Suprapubic skin (tissue), 4 donors: ENCODE data around the gene INPP5A. TPM values are rescaled to one million over a fixed set of nuclear protein-coding genes. Genes with fewer than 3 reads are reported as not detected.

Experiments
- DNase-seq, 2 donors: peaks; one replicate each; pipeline ENCODE4 v3.0.0-alpha.2; 2019; ENCODE audit warnings: low spot score in 2 of 2
- H3K27ac ChIP-seq: fragments of 200-600 bp; sonication (generic); one replicate; pipeline ENCODE4 v1.5.1; 2019
- H3K27me3 ChIP-seq: fragments of 200-600 bp; sonication (generic); one replicate; pipeline ENCODE4 v1.5.1; 2019
- H3K36me3 ChIP-seq: fragments of 200-600 bp; sonication (generic); one replicate; pipeline ENCODE4 v1.5.1; 2019
- H3K4me1 ChIP-seq: fragments of 200-600 bp; sonication (generic); one replicate; pipeline ENCODE4 v1.5.1; 2019
- H3K4me3 ChIP-seq: fragments of 200-600 bp; sonication (generic); one replicate; pipeline ENCODE4 v1.5.1; 2019; ENCODE audit warnings: mild to moderate bottlenecking
- H3K9me3 ChIP-seq: fragments of 200-600 bp; sonication (generic); one replicate; pipeline ENCODE4 v1.5.1; 2019
- EP300 ChIP-seq: sonication (generic); formaldehyde crosslinking; IDR thresholded peaks from one replicate; pipeline ENCODE4 v1.6.1; 2017; ENCODE audit warnings: antibody characterized with exemption
- POLR2A ChIP-seq, 2 donors: fragments of 450-650 bp; IDR thresholded peaks; one replicate each; pipeline ENCODE4 v1.6.1; 2017; ENCODE audit warnings: antibody characterized with exemption in 2 of 2, mild to moderate bottlenecking in 2 of 2, moderate library complexity in 2 of 2
- POLR2AphosphoS5 ChIP-seq, 3 donors: sonication (generic); formaldehyde crosslinking; IDR thresholded peaks; one replicate each; pipeline ENCODE4 v1.6.1; 2017; ENCODE audit warnings: antibody characterized with exemption in 3 of 3
- WGBS: methylation state at CpG from one replicate; pipeline ENCODE4 v1.1.5; 2018; 5-methylcytosine and 5-hydroxymethylcytosine counted together
- total RNA-seq, 4 donors: library from RNA; depleted of rRNA; stranded (reverse); fragments of >200 nt; gene quantifications; one replicate each; pipeline ENCODE4 v1.1.0, GENCODE V29; 2016
- TF ChIP-seq, protein P1 (sequence below), 2 donors: fragments of 200-600 bp in 1 of 2; fragments of 450-650 bp in 1 of 2; sonication (generic) in 1 of 2; IDR thresholded peaks; one replicate each; pipeline ENCODE4 v1.5.1; 2016 to 2019; ENCODE audit warnings: antibody characterized with exemption in 2 of 2, mild to moderate bottlenecking in 1 of 2, moderate library complexity in 1 of 2

Gene INPP5A
- total RNA-seq, 4 donors from 2014 or later = 28.1 to 39.1 (median 32.3) TPM

DNA sequence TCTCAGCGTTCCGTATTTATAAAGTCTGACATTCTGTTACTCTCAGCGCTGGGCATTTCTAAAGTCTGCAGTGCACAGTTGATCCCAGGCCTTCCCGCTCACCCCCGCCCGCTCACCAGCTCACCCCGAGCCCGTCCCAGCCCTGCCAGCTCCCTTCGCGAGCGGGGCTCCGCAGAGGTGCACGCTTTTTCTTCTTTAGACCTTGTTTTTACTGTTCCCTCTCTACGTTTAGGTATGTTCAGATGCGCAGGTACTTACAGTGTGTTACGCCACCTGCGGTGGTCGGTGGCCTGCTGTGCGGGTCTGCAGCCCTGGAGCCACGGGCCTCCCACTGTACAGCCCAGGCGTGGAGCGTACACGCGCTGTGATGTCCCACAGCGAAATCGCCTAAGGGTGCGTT is 219.6 kb downstream of the INPP5A start:
- H3K4me1 ChIP-seq = no peaks in the 10 kb centered on the region
- no peak for DNase-seq
- 98% methylated on average over 27 of the region's 27 CpGs for WGBS
- no peaks in the 10 kb centered on the region for H3K9me3 ChIP-seq
- no peaks in the 10 kb centered on the region for H3K27me3 ChIP-seq
- H3K4me3 ChIP-seq = no peak overlapping the region
- TF ChIP-seq, protein P1, sequence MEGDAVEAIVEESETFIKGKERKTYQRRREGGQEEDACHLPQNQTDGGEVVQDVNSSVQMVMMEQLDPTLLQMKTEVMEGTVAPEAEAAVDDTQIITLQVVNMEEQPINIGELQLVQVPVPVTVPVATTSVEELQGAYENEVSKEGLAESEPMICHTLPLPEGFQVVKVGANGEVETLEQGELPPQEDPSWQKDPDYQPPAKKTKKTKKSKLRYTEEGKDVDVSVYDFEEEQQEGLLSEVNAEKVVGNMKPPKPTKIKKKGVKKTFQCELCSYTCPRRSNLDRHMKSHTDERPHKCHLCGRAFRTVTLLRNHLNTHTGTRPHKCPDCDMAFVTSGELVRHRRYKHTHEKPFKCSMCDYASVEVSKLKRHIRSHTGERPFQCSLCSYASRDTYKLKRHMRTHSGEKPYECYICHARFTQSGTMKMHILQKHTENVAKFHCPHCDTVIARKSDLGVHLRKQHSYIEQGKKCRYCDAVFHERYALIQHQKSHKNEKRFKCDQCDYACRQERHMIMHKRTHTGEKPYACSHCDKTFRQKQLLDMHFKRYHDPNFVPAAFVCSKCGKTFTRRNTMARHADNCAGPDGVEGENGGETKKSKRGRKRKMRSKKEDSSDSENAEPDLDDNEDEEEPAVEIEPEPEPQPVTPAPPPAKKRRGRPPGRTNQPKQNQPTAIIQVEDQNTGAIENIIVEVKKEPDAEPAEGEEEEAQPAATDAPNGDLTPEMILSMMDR (IDR thresholded peaks at IDR 0.05) = no peak
- H3K36me3 ChIP-seq = peaks cover 58% of the 10 kb centered on the region
- H3K27ac ChIP-seq = no peak overlapping the region

DNA sequence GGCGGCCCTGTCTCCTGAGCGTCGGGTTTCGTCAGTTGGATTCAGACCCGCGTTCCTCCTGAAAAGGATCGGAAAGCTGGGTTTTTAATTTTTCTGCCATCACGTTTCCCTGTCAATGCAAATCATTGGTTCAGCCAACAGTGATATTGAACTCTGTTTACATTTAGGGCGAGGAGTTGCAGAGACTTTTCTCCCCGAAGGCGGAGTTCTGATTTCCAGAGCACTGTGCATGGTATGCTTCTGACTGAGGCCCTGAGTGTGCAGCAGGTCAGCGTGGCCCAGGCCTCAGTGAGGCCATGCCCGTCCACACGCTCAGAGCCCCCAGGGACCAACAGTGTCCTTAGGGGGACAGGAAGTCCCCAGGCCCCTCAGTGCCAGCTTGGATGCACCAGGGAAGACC is 221.3 kb downstream of the INPP5A start:
- H3K27me3 ChIP-seq = no peaks in the 10 kb centered on the region
- H3K4me1 ChIP-seq = no peaks in the 10 kb centered on the region
- no peak for DNase-seq
- H3K4me3 ChIP-seq = no peak overlapping the region
- no peak for TF ChIP-seq POLR2AphosphoS5 (IDR thresholded peaks at IDR 0.05)
- no peak for TF ChIP-seq POLR2A (IDR thresholded peaks at IDR 0.05)
- TF ChIP-seq EP300 = no peak
- TF ChIP-seq, protein P1 (IDR thresholded peaks at IDR 0.05) = no peak
- WGBS = 92% methylated on average over 14 of the region's 14 CpGs
- H3K36me3 ChIP-seq = peaks cover 46% of the 10 kb centered on the region
- H3K27ac ChIP-seq = no peak overlapping the region
- no peaks in the 10 kb centered on the region for H3K9me3 ChIP-seq

DNA sequence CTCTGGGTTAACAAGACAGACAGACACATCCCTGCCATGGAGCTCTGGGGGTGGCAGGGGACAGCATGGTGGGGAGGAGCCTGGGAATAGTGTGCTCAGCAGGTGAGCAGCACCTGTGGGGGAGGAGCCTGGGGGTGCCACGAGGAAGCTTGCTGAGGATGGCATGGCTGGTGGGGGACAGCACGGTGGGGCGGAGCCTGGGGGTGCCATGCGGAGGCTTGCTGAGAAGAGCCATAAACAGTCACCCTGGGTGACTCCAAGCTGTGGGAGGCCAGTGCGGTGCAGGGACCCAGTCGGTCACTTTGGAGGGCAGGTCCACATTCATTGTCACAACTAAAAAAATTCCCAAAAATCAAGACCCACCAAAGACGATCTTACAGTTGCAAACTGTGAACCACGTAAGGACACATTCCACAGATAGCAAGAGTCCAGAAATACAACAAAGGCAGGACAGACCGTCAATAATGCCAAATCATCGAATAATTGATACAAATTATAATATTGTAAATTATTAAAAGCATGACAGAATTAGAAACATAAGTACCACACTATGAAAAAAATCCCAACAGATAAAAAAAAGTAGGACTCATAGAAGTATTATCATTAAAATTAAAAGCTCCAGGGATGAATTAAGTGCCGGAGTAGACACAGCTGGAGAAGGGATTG is 223.9 kb downstream of the INPP5A start:
- Histone ChIP-seq H3K27me3 (no peaks in the 10 kb centered on the region), H3K4me1 (no peaks in the 10 kb centered on the region), H3K9me3 (no peaks in the 10 kb centered on the region), H3K36me3 (peaks cover 26% of the 10 kb centered on the region), H3K4me3 (no peak overlapping the region), H3K27ac (no peak overlapping the region)
- no peak for DNase-seq
- TF ChIP-seq EP300 (no peak), POLR2A (IDR thresholded peaks at IDR 0.05) (no peak)
- WGBS = 95% methylated on average over 11 of the region's 11 CpGs

DNA sequence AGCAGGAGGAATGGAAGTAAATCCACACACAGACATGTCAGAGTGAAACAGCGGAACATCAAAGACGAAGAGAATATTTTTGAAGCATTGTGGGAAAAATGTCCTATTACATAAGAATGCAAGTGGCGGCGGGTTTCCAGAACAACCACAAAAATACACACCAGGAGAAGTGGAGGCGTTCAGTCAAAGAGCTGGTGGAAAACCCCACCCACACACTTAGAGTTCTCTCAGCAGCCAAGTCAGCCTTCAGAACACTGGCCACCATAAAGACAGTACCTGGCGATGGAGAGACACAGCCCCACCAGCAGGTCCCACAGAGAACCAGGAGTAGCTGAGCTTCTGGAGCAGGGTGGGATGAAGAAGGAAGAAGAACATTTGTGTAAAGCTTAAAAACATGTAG is 224.7 kb downstream of the INPP5A start:
- no peak overlapping the region for H3K27ac ChIP-seq
- TF ChIP-seq EP300 (no peak), POLR2AphosphoS5 (IDR thresholded peaks at IDR 0.05) (no peak), POLR2A (IDR thresholded peaks at IDR 0.05) (no peak)
- TF ChIP-seq, protein P1 (IDR thresholded peaks at IDR 0.05) = no peak
- no peaks in the 10 kb centered on the region for H3K4me1 ChIP-seq
- no peak overlapping the region for H3K4me3 ChIP-seq
- peaks cover 22% of the 10 kb centered on the region for H3K36me3 ChIP-seq
- no peak for DNase-seq
- H3K27me3 ChIP-seq = no peaks in the 10 kb centered on the region
- 81% methylated on average over 6 of the region's 6 CpGs for whole genome bisulfite sequencing
- H3K9me3 ChIP-seq = no peaks in the 10 kb centered on the region

DNA sequence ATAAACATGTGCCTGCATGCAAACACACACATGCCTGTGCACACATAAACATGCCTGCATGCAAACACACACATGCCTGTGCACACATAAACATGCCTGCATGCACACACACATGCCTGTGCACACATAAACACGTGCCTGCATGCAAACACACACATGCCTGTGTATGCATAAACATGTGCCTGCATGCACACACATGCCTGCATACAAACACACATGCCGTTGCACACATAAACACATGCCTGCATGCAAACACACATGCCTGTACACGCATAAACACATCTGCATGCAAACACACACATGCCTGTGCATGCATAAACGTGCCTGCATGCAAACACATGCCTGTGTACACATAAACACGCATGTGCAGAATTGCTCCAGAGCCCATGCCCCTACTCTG is 226.0 kb downstream of the INPP5A start:
- DNase-seq = no peak
- H3K27ac ChIP-seq = no peak overlapping the region
- peaks cover 19% of the 10 kb centered on the region for H3K36me3 ChIP-seq
- H3K4me3 ChIP-seq = no peak overlapping the region
- no peak for TF ChIP-seq POLR2A (IDR thresholded peaks at IDR 0.05)
- TF ChIP-seq POLR2AphosphoS5 (IDR thresholded peaks at IDR 0.05) = no peak
- no peak for TF ChIP-seq EP300
- TF ChIP-seq, protein P1 (IDR thresholded peaks at IDR 0.05) = no peak
- H3K4me1 ChIP-seq = no peaks in the 10 kb centered on the region
- H3K27me3 ChIP-seq = no peaks in the 10 kb centered on the region
- 94% methylated on average over 5 of the region's 5 CpGs for WGBS
- no peaks in the 10 kb centered on the region for H3K9me3 ChIP-seq

DNA sequence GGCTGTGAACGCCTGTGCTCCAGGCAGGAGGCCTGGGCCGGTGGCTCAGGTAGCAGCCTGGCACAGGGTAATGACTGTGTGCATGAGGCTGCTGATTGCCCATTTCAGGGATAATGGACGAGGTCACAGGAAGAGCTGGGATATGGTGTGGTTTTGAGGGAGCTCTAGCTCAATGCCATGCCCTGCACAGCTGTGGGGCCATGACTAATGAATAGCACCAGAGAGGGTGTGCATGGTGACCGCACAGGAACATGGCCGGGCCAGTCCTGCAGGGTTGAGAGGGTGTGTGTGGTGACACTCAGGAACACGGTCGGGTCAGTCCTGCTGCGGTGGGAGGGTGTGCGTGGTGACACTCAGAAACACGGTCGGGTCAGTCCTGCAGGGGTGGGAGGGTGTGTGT is 226.5 kb downstream of the INPP5A start:
- no peaks in the 10 kb centered on the region for H3K4me1 ChIP-seq
- WGBS = 84% methylated on average over 11 of the region's 11 CpGs
- H3K9me3 ChIP-seq = no peaks in the 10 kb centered on the region
- no peak overlapping the region for H3K27ac ChIP-seq
- no peaks in the 10 kb centered on the region for H3K27me3 ChIP-seq
- H3K36me3 ChIP-seq = peaks cover 19% of the 10 kb centered on the region
- DNase-seq = no peak
- no peak overlapping the region for H3K4me3 ChIP-seq
- TF ChIP-seq, protein P1 (IDR thresholded peaks at IDR 0.05) = no peak
- no peak for TF ChIP-seq EP300
- no peak for TF ChIP-seq POLR2A (IDR thresholded peaks at IDR 0.05)
- TF ChIP-seq POLR2AphosphoS5 (IDR thresholded peaks at IDR 0.05) = no peak
